GM12878 (cell line): ENCODE data around the gene ZNF423. TPM values are rescaled to one million over a fixed set of nuclear protein-coding genes. Genes with fewer than 3 reads are reported as not detected.

ENCODE experiments used
- ATAC-seq: fragments of 200-7000 bp; cut with Tn5 transposase; 3 replicates; pipeline ENCODE4 v1.9.1; 2020; ENCODE audit warnings: mild to moderate bottlenecking, moderate library complexity
- BruUV-seq: library from RNA; stranded (reverse); fragments of 400-500 nt; replicated peaks from 2 replicates; lab custom pipeline; 2021; lab: Mats Ljungman, UMichigan
- CTCF ChIA-PET: fragments of 300-600 bp; sonication (Branson Sonifier 250); formaldehyde crosslinking; extraction: SDS; loops from one replicate; lab custom pipeline; 2021; ENCODE audit warnings: inconsistent platforms; lab: Yijun Ruan, JAX
- POLR2A ChIA-PET: fragments of 350-600 bp; formaldehyde crosslinking; extraction: SDS; loops from one replicate; lab custom pipeline; 2021; ENCODE audit warnings: inconsistent platforms; lab: Charles Lee
- RAD21 ChIA-PET: fragments of 300-600 bp; sonication (Branson Sonifier 250); formaldehyde crosslinking; loops from one replicate; lab custom pipeline; 2023; ENCODE audit warnings: antibody characterized with exemption; ENCODE audit not compliant: unreplicated experiment; lab: Charles Lee
- SMC1A ChIA-PET: fragments of 300-600 bp; sonication (Branson Sonifier 250); formaldehyde crosslinking; loops from one replicate; lab custom pipeline; 2023; ENCODE audit not compliant: unreplicated experiment, uncharacterized antibody; lab: Charles Lee
- DNase-seq: peaks from one replicate; pipeline ENCODE4 v3.0.0-alpha.2; 2011; ENCODE audit warnings: low read depth, low spot score
- FAIRE-seq: peaks from 3 replicates; lab custom pipeline; 2011; peaks lifted over from hg19 to GRCh38; lab: Jason Lieb, UNC
- H2AFZ ChIP-seq: 2 replicates; pipeline ENCODE4 v1.6.0; 2011; ENCODE audit warnings: low read depth, low read length, control low read depth; ENCODE audit not compliant: control insufficient read depth
- H3K27ac ChIP-seq: 2 replicates; pipeline ENCODE4 v1.5.1; 2011; ENCODE audit warnings: control low read depth; ENCODE audit not compliant: control insufficient read depth, insufficient read depth
- H3K27me3 ChIP-seq, 2 experiments: replicated peaks in 1 of 2; 2 replicates each; pipeline versions ENCODE4 v1.6.0 to v1.6.1; 2011; ENCODE audit warnings: low read length in 1 of 2; ENCODE audit not compliant: control insufficient read depth in 2 of 2, insufficient read depth in 2 of 2
- H3K36me3 ChIP-seq, 2 experiments: 2 replicates each; pipeline ENCODE4 v1.5.1; 2011; ENCODE audit warnings: low read length in 1 of 2; ENCODE audit not compliant: control insufficient read depth in 2 of 2, insufficient read depth in 2 of 2
- H3K4me1 ChIP-seq: 2 replicates; pipeline ENCODE4 v1.6.1; 2011; ENCODE audit warnings: mild to moderate bottlenecking, low read length, moderate library complexity, mixed read lengths; ENCODE audit not compliant: control insufficient read depth, insufficient read depth
- H3K4me2 ChIP-seq: 2 replicates; pipeline ENCODE4 v1.6.0; 2011; ENCODE audit warnings: control low read depth; ENCODE audit not compliant: control insufficient read depth, insufficient read depth
- H3K4me3 ChIP-seq: fragments of 200-600 bp; sonication (generic); 2 replicates; pipeline ENCODE4 v1.5.1; 2016
- H3K79me2 ChIP-seq: 2 replicates; pipeline ENCODE4 v1.6.0; 2011; ENCODE audit warnings: low read length; ENCODE audit not compliant: control insufficient read depth, insufficient read depth
- H3K9ac ChIP-seq: 2 replicates; pipeline ENCODE4 v1.8.0; 2011; ENCODE audit warnings: low read length, control low read depth, mixed read lengths; ENCODE audit not compliant: control insufficient read depth, insufficient read depth
- H3K9me3 ChIP-seq: replicated peaks from 3 replicates; pipeline ENCODE4 v1.5.1; 2011; ENCODE audit warnings: mild to moderate bottlenecking, low read length; ENCODE audit not compliant: control insufficient read depth, insufficient read depth
- H4K20me1 ChIP-seq: 2 replicates; pipeline ENCODE4 v1.6.0; 2011; ENCODE audit not compliant: control insufficient read depth, insufficient read depth
- BACH1 ChIP-seq: fragments of 450-650 bp; IDR thresholded peaks from 2 replicates; pipeline ENCODE4 v1.6.1; 2017; ENCODE audit warnings: mild to moderate bottlenecking, borderline replicate concordance
- BHLHE40 ChIP-seq, 2 experiments: fragments of 450-650 bp in 1 of 2; IDR thresholded peaks; 2 replicates each; pipeline ENCODE4 v1.6.1; 2011 to 2017; ENCODE audit warnings: low read depth in 2 of 2, borderline replicate concordance in 1 of 2, improper control_type of control experiment in 1 of 2, low read length in 1 of 2, mild to moderate bottlenecking in 1 of 2
- CBX5 ChIP-seq: sonication (generic); IDR thresholded peaks from 2 replicates; pipeline ENCODE4 v1.6.1; 2016; ENCODE audit warnings: low read depth, moderate library complexity, mild to moderate bottlenecking, inconsistent platforms
- CREB1 ChIP-seq: IDR thresholded peaks from 2 replicates; pipeline ENCODE4 v1.6.1; 2012; ENCODE audit warnings: low read depth, mild to moderate bottlenecking, inconsistent platforms
- EED ChIP-seq: sonication (generic); IDR thresholded peaks from 2 replicates; pipeline ENCODE4 v1.6.1; 2016; ENCODE audit warnings: antibody characterized with exemption, low read depth
- EGR1 ChIP-seq, 2 experiments: IDR thresholded peaks; 1 replicate in 1 of 2; 2 replicates in 1 of 2; pipeline ENCODE4 v1.6.1; 2011 to 2012; ENCODE audit warnings: low read depth in 2 of 2, low read length in 2 of 2, borderline replicate concordance in 1 of 2, mild to moderate bottlenecking in 1 of 2, moderate library complexity in 1 of 2
- IKZF2 ChIP-seq, 2 experiments: fragments of 450-650 bp; IDR thresholded peaks; 2 replicates each; pipeline ENCODE4 v1.6.1; 2017; ENCODE audit warnings: mild to moderate bottlenecking in 2 of 2, moderate library complexity in 2 of 2
- JUNB ChIP-seq: IDR thresholded peaks from 2 replicates; pipeline ENCODE4 v1.6.1; 2016; ENCODE audit warnings: antibody characterized with exemption, mild to moderate bottlenecking
- JUND ChIP-seq: IDR thresholded peaks from 2 replicates; pipeline ENCODE4 v1.6.1; 2012; ENCODE audit warnings: low read depth, mild to moderate bottlenecking, low read length, improper control_type of control experiment, moderate library complexity
- KDM1A ChIP-seq: fragments of 200-600 bp; sonication (generic); IDR thresholded peaks from 2 replicates; pipeline ENCODE4 v1.6.1; 2016; ENCODE audit warnings: borderline replicate concordance
- NFYB ChIP-seq: IDR thresholded peaks from 2 replicates; pipeline ENCODE4 v1.6.1; 2011; ENCODE audit warnings: low read depth, mild to moderate bottlenecking, low read length, improper control_type of control experiment, moderate library complexity; ENCODE audit not compliant: insufficient read depth
- NR2C2 ChIP-seq: IDR thresholded peaks from 2 replicates; pipeline ENCODE4 v1.6.1; 2011; ENCODE audit warnings: borderline replicate concordance, low read depth; ENCODE audit not compliant: control insufficient read depth, insufficient read length
- PKNOX1 ChIP-seq: fragments of 450-650 bp; IDR thresholded peaks from 2 replicates; pipeline ENCODE4 v1.6.1; 2016; ENCODE audit warnings: mild to moderate bottlenecking
- RBBP5 ChIP-seq: fragments of 200-600 bp; sonication (generic); conservative IDR thresholded peaks from 2 replicates; pipeline ENCODE4 v1.6.1; 2016
- SIX5 ChIP-seq: IDR thresholded peaks from 2 replicates; pipeline ENCODE4 v1.6.1; 2011; ENCODE audit warnings: mild to moderate bottlenecking, low read depth, low read length, moderate library complexity; ENCODE audit not compliant: severe bottlenecking
- TCF12 ChIP-seq: IDR thresholded peaks from 2 replicates; pipeline ENCODE4 v1.6.1; 2011; ENCODE audit warnings: low read depth, mild to moderate bottlenecking, low read length
- TCF3 ChIP-seq: IDR thresholded peaks from 2 replicates; pipeline ENCODE4 v1.6.1; 2012; ENCODE audit warnings: low read depth, mild to moderate bottlenecking, low read length, borderline replicate concordance; ENCODE audit not compliant: insufficient read depth
- ZNF207 ChIP-seq: fragments of 450-650 bp; IDR thresholded peaks from 2 replicates; pipeline ENCODE4 v1.6.1; 2014; ENCODE audit warnings: antibody characterized with exemption, mild to moderate bottlenecking, borderline replicate concordance
- WGBS: methylation state at CpG from one replicate; pipeline ENCODE4 v1.1.6; 2016; ENCODE audit warnings: low lambda C conversion rate; ENCODE audit not compliant: insufficient replicate concordance, insufficient coverage; ENCODE audit errors: missing lambda C conversion rate; 5-methylcytosine and 5-hydroxymethylcytosine counted together
- in situ Hi-C: fragments of 300-500 bp; cut with MboI; formaldehyde crosslinking; loops from 9 replicates; pipeline ENCODE4 v1.14.3; 2018; ENCODE audit warnings: mixed read lengths
- intact Hi-C: fragments of 100-400 bp; cut with micrococcal nuclease; formaldehyde crosslinking; loops from one replicate; pipeline ENCODE4 v1.14.2; 2022; ENCODE audit not compliant: unreplicated experiment
- polyA plus RNA-seq, 11 experiments: library from polyadenylated mRNA; depleted of rRNA in 4 of 11; unstranded in 6 of 11; stranded (reverse) in 5 of 11; fragments of >200 nt; fragmentation: Nextera tagmentation in 4 of 11; fragmentation: Illumina TruSeq in 1 of 11; extraction: Ambion mirVana in 4 of 11; extraction: Trizol in 1 of 11; gene quantifications; 1 replicate in 1 of 11; 2 replicates in 10 of 11; pipeline versions ENCODE4 v1.2.1 to v1.2.3, GENCODE V29; 2011 to 2016; ENCODE audit warnings: inconsistent platforms in 2 of 11, missing spikeins in 2 of 11, low read depth in 1 of 11
- total RNA-seq, 4 experiments: library from RNA; depleted of rRNA in 3 of 4; stranded (reverse); fragments of >200 nt in 3 of 4; fragmentation: Illumina TruSeq in 1 of 4; extraction: Trizol in 1 of 4; gene quantifications; 2 replicates each; pipeline versions ENCODE4 v1.2.1 to v1.2.3, GENCODE V29; 2013 to 2021
- TF ChIP-seq, protein P1 (sequence below): fragments of 450-650 bp; IDR thresholded peaks from 2 replicates; pipeline ENCODE4 v1.6.1; 2017; ENCODE audit warnings: mild to moderate bottlenecking, low read depth, inconsistent platforms; ENCODE audit not compliant: poor library complexity, severe bottlenecking

Gene ZNF423
- total and polyA plus RNA-seq, 10 of the 15 experiments (the other 5 are each of a cell fraction or from before 2014, with no cell fraction given): 0.03 to 0.64 (median 0.10) TPM

DNA sequence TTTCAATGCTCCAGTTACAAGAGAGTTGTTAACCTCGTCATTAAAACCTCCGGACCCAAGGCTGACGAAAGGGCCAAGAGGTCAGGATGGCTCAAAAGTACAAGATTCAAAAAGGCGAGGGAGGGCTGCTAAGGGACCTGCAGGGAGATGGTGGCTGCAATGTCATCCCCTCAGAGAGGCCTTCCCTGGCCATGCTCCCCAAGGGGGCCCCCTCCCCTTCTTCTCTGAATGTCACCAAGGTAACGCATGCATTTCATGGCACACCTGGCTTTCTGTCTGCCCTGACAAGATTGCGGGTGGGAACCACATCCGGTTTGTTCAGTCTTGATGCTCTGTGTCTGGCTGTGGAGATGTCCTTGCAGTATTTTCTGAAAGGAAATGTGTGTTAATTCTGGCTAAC is 392.4 kb downstream of the ZNF423 start (continued):
- TF ChIP-seq, protein P1, sequence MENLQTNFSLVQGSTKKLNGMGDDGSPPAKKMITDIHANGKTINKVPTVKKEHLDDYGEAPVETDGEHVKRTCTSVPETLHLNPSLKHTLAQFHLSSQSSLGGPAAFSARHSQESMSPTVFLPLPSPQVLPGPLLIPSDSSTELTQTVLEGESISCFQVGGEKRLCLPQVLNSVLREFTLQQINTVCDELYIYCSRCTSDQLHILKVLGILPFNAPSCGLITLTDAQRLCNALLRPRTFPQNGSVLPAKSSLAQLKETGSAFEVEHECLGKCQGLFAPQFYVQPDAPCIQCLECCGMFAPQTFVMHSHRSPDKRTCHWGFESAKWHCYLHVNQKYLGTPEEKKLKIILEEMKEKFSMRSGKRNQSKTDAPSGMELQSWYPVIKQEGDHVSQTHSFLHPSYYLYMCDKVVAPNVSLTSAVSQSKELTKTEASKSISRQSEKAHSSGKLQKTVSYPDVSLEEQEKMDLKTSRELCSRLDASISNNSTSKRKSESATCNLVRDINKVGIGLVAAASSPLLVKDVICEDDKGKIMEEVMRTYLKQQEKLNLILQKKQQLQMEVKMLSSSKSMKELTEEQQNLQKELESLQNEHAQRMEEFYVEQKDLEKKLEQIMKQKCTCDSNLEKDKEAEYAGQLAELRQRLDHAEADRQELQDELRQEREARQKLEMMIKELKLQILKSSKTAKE: peak; percentile 30
- TF ChIP-seq EGR1 (IDR thresholded peaks at IDR 0.05; ENCODE audit: borderline replicate concordance in 1 of 2, low read depth in 2 of 2, low read length in 2 of 2) (no peak), BHLHE40 (IDR thresholded peaks at IDR 0.05; ENCODE audit: borderline replicate concordance in 1 of 2, low read depth in 2 of 2, low read length in 1 of 2) (peak; percentile 23 to 24; a peak in 1 of 4 replicates), IKZF2 (IDR thresholded peaks at IDR 0.05) (no peak)

DNA sequence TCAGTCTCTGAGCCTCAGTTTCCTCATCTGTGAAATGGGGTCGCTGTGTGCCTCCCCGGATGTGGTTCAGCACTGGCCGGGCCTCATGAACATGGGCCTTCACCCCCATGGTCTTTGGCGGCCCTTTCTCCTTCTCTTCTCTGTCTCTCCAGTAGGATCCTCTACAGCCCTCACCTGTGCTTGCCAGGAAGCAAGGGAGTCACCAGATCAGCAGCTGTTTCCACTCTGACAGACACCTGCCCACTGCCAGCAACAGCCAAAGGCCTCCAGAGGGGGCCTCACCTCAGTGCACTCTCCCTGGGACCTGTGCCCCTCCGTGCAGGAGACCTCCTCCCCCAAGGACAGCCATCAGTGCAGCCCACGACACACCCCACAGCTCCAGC is 392.9 kb downstream of the ZNF423 start:
- FAIRE-seq: no peak
- no peaks in the 10 kb centered on the region for H4K20me1 ChIP-seq
- H3K4me2 ChIP-seq: peak overlapping the region; percentile 14
- H3K4me1 ChIP-seq: peaks cover 15% of the 10 kb centered on the region
- no TSS peak for BruUV-seq
- DNase-seq: no peak
- peak; percentile 37 for ATAC-seq
- H3K9ac ChIP-seq: no peak overlapping the region
- no peak overlapping the region for H2AFZ ChIP-seq
- in situ Hi-C loops (no loop called here), intact Hi-C loops (no loop called here)
- RAD21 ChIA-PET: no interaction called here
- H3K36me3 ChIP-seq: no peaks in the 10 kb centered on the region
- no peak for TF ChIP-seq KDM1A
- 0 out of 2 replicates have a peak, but pooled peaks have one; percentile 57 for TF ChIP-seq TCF3
- no peak for TF ChIP-seq CREB1
- TF ChIP-seq RBBP5: no peak
- TF ChIP-seq NR2C2: no peak
- TF ChIP-seq SIX5: no peak
- no peak for TF ChIP-seq JUND
- no peak for TF ChIP-seq CBX5
- TF ChIP-seq BACH1: no peak
- no peak for TF ChIP-seq PKNOX1
- no peak for TF ChIP-seq NFYB
- no peak for TF ChIP-seq JUNB
- no peak for TF ChIP-seq EED
- TF ChIP-seq TCF12: 0 out of 2 replicates have a peak, but pooled peaks have one; percentile 16
- no peak for TF ChIP-seq ZNF207
- H3K27ac ChIP-seq: peak overlapping the region; percentile 26; the same call in 1 of the 2 replicates
- no peak overlapping the region for H3K4me3 ChIP-seq
- CTCF ChIA-PET: no interaction called here
- POLR2A ChIA-PET: no interaction called here
- H3K79me2 ChIP-seq: no peaks in the 10 kb centered on the region
- SMC1A ChIA-PET: interaction anchor here (0.6 kb wide), 1 partner anchor 136 kb away, joined by 3 read pairs; no protein-coding TSS in a partner anchor
- 43% methylated on average over 6 of the region's 6 CpGs for WGBS
- H3K9me3 ChIP-seq: no peaks in the 10 kb centered on the region
- H3K27me3 ChIP-seq: no peaks in the 10 kb centered on the region
